Adrenal gland (tissue), 12 donors: ENCODE data around the gene DTX1. TPM values are rescaled to one million over a fixed set of nuclear protein-coding genes. Genes with fewer than 3 reads are reported as not detected.

Source experiments
- DNase-seq, 7 donors: peaks; one replicate each; pipeline ENCODE4 v3.0.0-alpha.2; 2019 to 2020
- H3K27ac ChIP-seq, 5 donors: fragments of 200-600 bp; sonication (generic) in 4 of 5; 1 replicate in 3 of 5; 2 replicates in 2 of 5; pipeline versions ENCODE4 v1.5.1 to v1.8.0; 2016 to 2020; ENCODE audit warnings: mild to moderate bottlenecking in 1 of 5
- H3K27me3 ChIP-seq: fragments of 200-600 bp; 2 replicates; pipeline ENCODE4 v1.8.0; 2021
- H3K36me3 ChIP-seq, 2 donors: fragments of 200-600 bp; replicated peaks in 1 of 2; 1 replicate in 1 of 2; 2 replicates in 1 of 2; pipeline versions ENCODE4 v1.5.1 to v1.8.0; 2018 to 2022
- H3K4me1 ChIP-seq, 2 donors: fragments of 200-600 bp; replicated peaks in 1 of 2; 1 replicate in 1 of 2; 2 replicates in 1 of 2; pipeline versions ENCODE4 v1.5.1 to v1.8.0; 2018 to 2021
- H3K4me3 ChIP-seq, 4 donors: fragments of 200-600 bp; sonication (generic) in 3 of 4; one replicate each; pipeline ENCODE4 v1.5.1; 2016 to 2018
- H3K9me3 ChIP-seq, 3 donors: fragments of 200-600 bp; sonication (generic) in 1 of 3; replicated peaks in 1 of 3; 1 replicate in 2 of 3; 2 replicates in 1 of 3; pipeline versions ENCODE4 v1.5.1 to v1.8.0; 2016 to 2021
- POLR2A ChIP-seq, 2 donors: fragments of 450-650 bp; IDR thresholded peaks; one replicate each; pipeline ENCODE4 v1.6.1; 2017; ENCODE audit warnings: antibody characterized with exemption in 2 of 2, mild to moderate bottlenecking in 2 of 2, moderate library complexity in 1 of 2
- WGBS, 4 donors: extraction: QIAGEN DNeasy Blood & Tissue Kit in 2 of 4; methylation state at CpG; one replicate each; pipeline versions ENCODE4 v1.1.5 to v1.1.7; 2013 to 2017; 5-methylcytosine and 5-hydroxymethylcytosine counted together
- intact Hi-C, 2 donors: fragments of 100-400 bp; cut with DNase I; formaldehyde crosslinking; loops; one replicate each; pipeline versions ENCODE4 v1.14.1 to v1.15.0; 2022 to 2023
- polyA plus RNA-seq, 3 donors: library from polyadenylated mRNA; stranded (reverse); fragments of 200-250 nt in 2 of 3; fragments of 350-450 nt in 1 of 3; fragmentation: Illumina TruSeq in 1 of 3; extraction: RNeasy Lipid Tissue Mini Kit (QIAGEN cat#74804) in 1 of 3; gene quantifications; one replicate each; pipeline ENCODE4 v1.2.3, GENCODE V29; 2013 to 2014
- total RNA-seq, 9 donors: library from RNA; depleted of rRNA in 4 of 9; stranded (reverse); fragments of >200 nt in 4 of 9; fragments of 120-200 nt in 1 of 9; fragmentation: NEBNext Ultra II Directional in 1 of 9; extraction: Animal tissue kit (Norgen Biotek cat#: 25700) in 1 of 9; gene quantifications; one replicate each; pipeline versions ENCODE4 v1.1.0 to v1.2.4, GENCODE V29; 2013 to 2023
- TF ChIP-seq, protein P1 (sequence below), 6 experiments: fragments of 450-650 bp in 4 of 6; fragments of 200-600 bp in 2 of 6; sonication (generic) in 1 of 6; IDR thresholded peaks; 1 replicate in 5 of 6; 2 replicates in 1 of 6; pipeline versions ENCODE4 v1.5.1 to v1.8.0; 2016 to 2021; ENCODE audit warnings: antibody characterized with exemption in 6 of 6, mild to moderate bottlenecking in 2 of 6, moderate library complexity in 1 of 6
- donor health status: healthy with polysubstance abuse.
- donor health status: Bipolar disorder and iron deficiency.
- donor health status: DM: yes; HTN: yes; CAD: no.
- donor health status: DM: no; HTN: no; CAD: no.
- donor health status: DM: no; HTN: no; CAD: no.
- donor health status: DM: yes; HTN: yes; CAD: no.

The DTX1 gene
- total and polyA plus RNA-seq, 12 donors, result 1.3 to 20.0 (median 6.9) TPM

DNA sequence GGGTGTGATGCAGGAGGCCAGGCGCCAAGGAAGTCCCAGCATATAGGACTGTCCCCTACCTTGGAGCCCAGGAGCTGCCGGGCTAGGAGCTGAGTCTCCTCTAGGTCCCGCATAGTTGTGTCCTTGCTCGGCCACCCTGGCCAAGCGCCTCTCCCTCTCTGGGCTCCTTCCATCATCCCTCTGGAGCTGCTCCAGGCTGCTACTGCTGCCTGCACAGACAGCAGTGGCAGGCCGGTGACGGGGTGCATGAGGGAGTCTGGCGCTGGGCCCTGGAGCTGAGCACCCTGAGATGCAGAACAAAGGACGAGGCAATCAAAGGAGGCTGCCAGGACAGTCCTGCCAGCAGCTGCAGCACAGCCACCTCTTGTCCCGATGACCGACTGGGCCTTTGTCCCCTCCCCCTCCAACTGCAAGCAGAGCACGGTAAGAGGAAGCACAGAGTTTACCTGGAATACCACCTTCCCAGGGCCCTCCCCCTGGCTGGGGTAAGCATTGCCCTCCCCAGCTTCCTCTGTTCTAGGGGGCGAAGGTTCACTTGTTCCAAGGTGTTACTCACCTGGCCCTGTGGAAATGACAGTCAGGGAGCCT, 10.4 kb downstream of the DTX1 start:
- Histone ChIP-seq H3K9me3 (no peaks in the 10 kb centered on the region), H3K4me3 (no peak overlapping the region), H3K27me3 (peaks cover 5% of the 10 kb centered on the region), H3K27ac (no peak overlapping the region), H3K36me3 (no peaks in the 10 kb centered on the region), H3K4me1 (no peaks in the 10 kb centered on the region)
- intact Hi-C loops, result no loop called here
- 55 to 80% (median 67%) methylated on average over 9 to 13 of the region's 13 CpGs for WGBS, 4 donors
- no peak for TF ChIP-seq POLR2A (IDR thresholded peaks at IDR 0.05)
- TF ChIP-seq, protein P1, sequence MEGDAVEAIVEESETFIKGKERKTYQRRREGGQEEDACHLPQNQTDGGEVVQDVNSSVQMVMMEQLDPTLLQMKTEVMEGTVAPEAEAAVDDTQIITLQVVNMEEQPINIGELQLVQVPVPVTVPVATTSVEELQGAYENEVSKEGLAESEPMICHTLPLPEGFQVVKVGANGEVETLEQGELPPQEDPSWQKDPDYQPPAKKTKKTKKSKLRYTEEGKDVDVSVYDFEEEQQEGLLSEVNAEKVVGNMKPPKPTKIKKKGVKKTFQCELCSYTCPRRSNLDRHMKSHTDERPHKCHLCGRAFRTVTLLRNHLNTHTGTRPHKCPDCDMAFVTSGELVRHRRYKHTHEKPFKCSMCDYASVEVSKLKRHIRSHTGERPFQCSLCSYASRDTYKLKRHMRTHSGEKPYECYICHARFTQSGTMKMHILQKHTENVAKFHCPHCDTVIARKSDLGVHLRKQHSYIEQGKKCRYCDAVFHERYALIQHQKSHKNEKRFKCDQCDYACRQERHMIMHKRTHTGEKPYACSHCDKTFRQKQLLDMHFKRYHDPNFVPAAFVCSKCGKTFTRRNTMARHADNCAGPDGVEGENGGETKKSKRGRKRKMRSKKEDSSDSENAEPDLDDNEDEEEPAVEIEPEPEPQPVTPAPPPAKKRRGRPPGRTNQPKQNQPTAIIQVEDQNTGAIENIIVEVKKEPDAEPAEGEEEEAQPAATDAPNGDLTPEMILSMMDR (IDR thresholded peaks at IDR 0.05), result no peak
- DNase-seq, result no peak

DNA sequence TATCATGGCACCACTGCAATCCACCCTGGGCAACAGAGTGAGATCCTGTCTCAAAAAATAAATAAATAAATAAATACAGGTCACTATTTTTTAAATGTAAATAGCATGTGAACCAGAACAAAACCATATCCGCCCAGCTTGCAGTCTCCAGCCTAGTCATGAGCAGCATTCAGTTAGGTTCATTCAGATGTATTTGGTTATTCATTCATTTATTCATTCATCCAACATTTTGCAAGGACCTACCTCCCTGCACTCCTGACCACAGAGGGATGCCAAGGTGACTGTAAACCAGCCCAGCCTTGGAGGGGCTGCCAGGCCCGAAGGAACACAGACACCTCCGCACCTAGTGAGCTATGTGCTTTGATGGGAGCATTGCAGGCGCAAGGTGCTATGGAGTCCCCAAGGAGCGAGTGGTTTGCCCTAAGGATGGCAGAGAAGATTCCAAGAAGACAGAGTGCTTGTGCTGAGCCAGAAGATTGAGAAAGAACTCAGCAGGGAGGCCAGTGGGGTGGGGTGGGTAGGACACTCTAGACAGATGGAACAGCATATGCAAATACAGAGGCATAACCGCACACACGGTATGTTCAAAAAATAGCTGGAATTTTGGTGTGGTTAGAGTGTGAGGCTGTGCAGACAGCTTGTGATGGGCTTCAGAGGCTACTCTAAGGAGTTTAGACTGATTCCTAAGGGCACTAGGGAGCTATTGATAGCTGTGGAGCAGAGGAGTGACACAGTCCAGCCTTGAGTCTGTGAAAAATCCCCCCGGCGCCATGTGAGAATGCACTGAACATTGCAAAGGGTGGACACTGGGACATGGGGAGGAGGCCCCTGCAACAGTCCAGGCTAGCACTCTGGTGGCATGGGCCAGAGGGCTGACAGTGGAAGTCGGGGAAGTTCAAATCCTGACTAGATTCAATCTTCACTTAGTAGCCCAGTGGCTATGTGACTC, 11.7 kb downstream of the DTX1 start:
- Histone ChIP-seq H3K4me1 (no peaks in the 10 kb centered on the region), H3K27ac (no peak overlapping the region), H3K36me3 (no peaks in the 10 kb centered on the region), H3K9me3 (no peaks in the 10 kb centered on the region), H3K27me3 (peaks cover 5% of the 10 kb centered on the region), H3K4me3 (no peak overlapping the region)
- WGBS, 4 donors, result 81 to 96% (median 90%) methylated on average over 9 to 10 of the region's 10 CpGs
- TF ChIP-seq POLR2A (IDR thresholded peaks at IDR 0.05), result no peak
- TF ChIP-seq, protein P1 (IDR thresholded peaks at IDR 0.05), result no peak
- intact Hi-C loops, result no loop called here
- no peak for DNase-seq

DNA sequence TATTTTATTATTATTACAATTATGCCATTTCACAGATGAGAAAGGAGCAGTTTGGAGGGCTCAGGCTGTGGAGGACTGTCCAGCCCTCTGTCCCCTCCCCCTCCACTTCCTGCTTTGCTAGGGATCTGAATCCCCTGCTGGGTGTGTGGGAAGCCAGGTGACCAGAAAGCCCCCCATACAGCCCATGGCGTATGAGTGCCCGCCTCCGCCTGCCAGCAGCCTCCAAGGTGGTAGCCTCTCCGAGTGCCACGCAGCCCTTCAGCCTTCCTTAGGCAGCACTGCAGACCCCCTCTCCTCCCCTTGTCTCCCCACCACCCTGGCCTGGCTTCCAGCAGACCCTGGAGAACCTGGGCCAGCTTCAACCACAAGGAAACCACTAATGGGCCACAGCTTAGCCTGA, 12.6 kb downstream of the DTX1 start:
- H3K4me1 ChIP-seq, result no peaks in the 10 kb centered on the region
- intact Hi-C loops, result no loop called here
- 71 to 83% (median 80%) methylated on average over 4 to 5 of the region's 5 CpGs for WGBS, 4 donors

DNA sequence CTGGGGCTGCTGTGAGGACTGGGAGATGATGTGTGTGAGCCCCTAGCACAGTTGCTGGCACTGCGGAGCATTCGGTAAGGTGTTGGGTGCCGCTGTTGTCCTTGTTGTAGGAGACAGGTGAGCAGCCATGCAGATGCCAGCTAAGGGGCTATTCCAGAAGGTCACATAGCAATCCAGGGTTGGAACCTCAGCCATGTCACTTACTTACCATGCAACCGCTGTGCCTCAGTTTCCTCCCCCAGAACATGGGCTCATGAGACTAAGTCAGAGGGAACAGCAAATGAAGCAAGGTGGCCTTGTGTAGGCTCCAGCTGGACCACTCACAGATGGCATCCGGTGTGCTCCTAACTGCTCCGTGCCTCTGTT, 13.2 kb downstream of the DTX1 start:
- intact Hi-C loops, result no loop called here
- whole genome bisulfite sequencing, 4 donors, result 89 to 95% (median 89%) methylated on average over 5 to 6 of the region's 6 CpGs

More for the DNA sequence above, 12.6 kb downstream of the DTX1 start:
- Histone ChIP-seq H3K9me3 (no peaks in the 10 kb centered on the region), H3K4me3 (no peak overlapping the region), H3K36me3 (no peaks in the 10 kb centered on the region), H3K27me3 (peaks cover 5% of the 10 kb centered on the region), H3K27ac (no peak overlapping the region)
- DNase-seq, result no peak
- no peak for TF ChIP-seq POLR2A (IDR thresholded peaks at IDR 0.05)
- TF ChIP-seq, protein P1 (IDR thresholded peaks at IDR 0.05), result no peak

More for the DNA sequence above, 13.2 kb downstream of the DTX1 start:
- TF ChIP-seq POLR2A (IDR thresholded peaks at IDR 0.05), result no peak
- TF ChIP-seq, protein P1 (IDR thresholded peaks at IDR 0.05), result no peak
- no peaks in the 10 kb centered on the region for H3K9me3 ChIP-seq
- no peaks in the 10 kb centered on the region for H3K4me1 ChIP-seq
- H3K36me3 ChIP-seq, result no peaks in the 10 kb centered on the region
- H3K27me3 ChIP-seq, result no peaks in the 10 kb centered on the region
- DNase-seq, result no peak
- no peak overlapping the region for H3K4me3 ChIP-seq
- peak overlapping the region in 1 of 5 donors; percentile 52 for H3K27ac ChIP-seq
